GM21515 (cell line): ENCODE data around the gene ZBTB44.
A peak's percentile ranks its signal among the peaks of the same experiment; 100 is the strongest.
"Not testable (repeated sequence)": the region's sequence is repeated elsewhere in the genome, so short reads cannot be mapped to it uniquely, and the experiment has no call there.

Source experiments
- ATAC-seq: cut with Tn5 transposase; IDR thresholded peaks from one replicate; pipeline ENCODE4 v1.9.1; 2021; ENCODE audit not compliant: unreplicated experiment

The ZBTB44 gene

DNA sequence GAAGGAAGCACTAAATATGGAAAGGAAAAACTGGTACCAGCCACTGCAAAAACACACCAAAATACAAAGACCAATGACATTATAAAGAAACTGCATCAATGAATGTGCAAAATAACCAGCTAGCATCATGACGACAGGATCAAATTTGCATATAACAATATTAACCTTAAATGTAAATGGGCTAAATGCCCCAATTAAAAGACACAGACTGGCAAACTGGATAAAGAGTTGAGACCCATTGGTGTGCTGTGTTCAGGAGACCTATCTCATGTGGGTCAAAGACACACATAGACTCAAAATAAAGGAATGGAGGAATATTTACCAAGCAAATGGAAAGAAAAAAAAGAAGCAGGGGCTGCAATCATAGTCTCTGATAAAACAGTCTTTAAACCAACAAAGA lies 63.0 kb downstream of the ZBTB44 start:
- ATAC-seq = not testable (repeated sequence)

DNA sequence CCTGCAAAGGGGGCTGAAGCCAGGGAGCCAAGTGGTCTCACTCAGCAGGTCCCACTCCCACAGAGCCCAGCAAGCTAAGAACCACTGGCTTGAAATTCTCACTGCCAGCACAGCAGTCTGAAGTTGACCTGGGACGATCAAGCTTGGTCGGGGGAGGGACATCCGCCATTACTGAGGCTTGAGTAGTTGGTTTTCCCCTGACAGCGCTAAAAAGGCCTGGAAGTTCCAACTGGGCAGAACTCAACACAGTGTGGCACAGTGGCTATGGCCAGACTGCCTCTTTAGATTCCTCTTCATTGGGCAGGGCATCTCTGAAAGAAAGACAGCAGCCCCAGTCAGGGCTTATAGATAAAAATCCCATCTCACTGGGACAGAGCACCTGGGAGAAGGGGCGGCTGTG lies 64.8 kb downstream of the ZBTB44 start:
- not testable (repeated sequence) for ATAC-seq

DNA sequence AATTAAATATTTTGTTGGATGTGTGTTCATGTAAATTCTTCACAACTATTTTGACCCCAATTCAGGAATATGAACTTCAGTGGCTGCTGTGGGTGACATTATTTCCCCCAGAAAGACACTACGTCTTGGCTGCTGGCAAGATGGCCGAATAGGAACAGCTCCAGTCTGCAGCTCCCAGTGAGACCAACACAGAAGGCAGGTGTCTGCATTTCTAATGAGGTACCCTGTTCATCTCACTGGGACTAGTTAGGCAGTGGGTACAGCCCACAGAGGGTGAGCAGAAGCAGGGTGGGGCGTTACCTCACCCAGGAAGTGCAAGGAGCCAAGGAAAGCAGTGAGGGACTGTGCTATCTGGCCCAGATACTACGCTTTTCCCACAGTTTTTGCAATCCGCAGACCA lies 65.3 kb downstream of the ZBTB44 start:
- ATAC-seq = no peak

DNA sequence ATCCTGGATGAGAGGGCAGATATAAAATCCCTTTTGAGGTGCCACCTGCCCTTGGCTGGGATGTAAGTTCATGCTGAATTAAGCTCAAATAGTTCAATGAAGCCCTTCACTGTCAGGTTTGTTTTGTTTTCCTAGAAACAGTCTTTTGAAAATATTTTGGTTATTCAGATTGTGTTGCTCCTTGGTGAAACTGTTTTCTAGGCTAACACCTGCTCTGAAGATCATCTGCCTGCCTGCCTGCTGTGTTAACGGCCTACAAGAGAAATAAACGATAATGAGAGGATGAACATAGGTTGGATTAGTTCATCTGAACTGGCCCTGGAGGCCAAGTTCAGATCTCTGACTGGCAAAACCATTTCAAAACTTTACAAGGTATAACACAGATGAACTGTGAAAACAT lies 67.4 kb downstream of the ZBTB44 start:
- ATAC-seq = no peak

DNA sequence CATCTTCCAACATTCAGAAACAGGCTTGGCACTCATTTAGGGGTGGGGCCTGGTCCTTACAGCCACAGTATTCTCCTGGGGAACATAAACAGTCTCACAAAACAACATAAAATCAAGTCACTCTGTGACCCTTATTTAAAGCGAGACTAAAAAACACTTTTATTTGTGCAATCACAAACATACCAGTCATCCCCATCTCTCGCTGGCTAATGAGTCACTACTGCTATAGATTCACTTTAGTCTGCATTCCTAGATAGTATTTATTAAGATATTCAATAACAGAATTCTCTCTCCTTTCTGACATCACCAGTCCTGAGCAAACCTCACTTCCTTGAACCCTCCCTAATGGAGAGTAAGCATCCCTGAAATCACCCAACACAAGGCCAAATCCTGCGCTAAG lies 68.0 kb downstream of the ZBTB44 start:
- ATAC-seq = no peak

DNA sequence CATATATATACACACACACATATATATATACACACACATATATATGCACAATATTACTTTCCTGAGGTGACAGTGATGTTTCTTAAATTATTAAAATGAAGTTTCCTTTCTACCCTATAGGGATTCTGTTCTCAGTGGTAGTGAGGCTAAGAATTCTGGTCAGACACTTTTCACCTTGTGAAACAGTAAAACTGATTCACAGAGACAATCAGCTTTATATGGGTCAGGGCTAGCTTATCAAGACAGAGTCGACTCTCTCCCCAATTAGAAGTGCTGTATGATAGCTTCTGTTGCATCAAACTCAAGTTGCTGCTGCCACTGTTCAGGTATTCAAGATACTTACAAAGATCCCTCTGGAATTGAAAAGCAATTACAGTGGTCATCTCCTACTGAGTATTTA lies 68.4 kb downstream of the ZBTB44 start:
- ATAC-seq = no peak

DNA sequence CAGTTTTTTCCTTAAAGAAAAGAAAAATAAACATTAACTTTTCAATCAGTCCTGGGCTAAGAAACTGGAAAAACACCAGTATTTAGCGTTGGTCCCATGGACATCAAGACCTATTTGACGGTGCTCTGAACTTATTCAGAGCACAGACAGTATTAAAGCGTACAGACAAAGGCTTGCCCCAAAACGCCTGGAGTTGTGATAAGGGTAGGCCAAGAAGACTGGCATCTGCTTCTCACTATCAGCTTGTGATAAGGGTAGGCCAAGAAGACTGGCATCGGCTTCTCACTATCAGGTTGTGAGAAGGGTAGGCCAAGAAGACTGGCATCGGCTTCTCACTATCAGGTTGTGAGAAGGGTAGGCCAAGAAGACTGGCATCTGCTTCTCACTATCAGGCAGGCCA lies 69.3 kb downstream of the ZBTB44 start:
- not testable (repeated sequence) for ATAC-seq

DNA sequence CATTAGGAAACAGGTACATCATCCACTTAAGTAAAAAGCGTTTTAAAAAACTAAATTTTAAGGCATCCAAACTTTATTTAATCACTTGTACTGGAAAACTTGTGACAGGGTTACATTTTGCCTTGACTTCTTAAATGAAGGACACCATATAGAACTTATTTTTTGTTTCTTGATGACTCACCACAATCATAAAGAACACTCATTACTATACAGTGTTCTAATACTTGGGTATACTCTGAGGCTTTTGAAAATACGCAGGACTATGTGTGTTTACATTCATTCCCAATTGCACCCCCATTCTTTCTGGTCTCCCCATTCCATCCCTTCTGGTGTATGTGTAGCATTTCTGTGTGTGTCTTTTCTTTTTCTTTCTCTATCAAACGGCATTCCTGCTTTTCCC lies 69.9 kb downstream of the ZBTB44 start:
- ATAC-seq = no peak

DNA sequence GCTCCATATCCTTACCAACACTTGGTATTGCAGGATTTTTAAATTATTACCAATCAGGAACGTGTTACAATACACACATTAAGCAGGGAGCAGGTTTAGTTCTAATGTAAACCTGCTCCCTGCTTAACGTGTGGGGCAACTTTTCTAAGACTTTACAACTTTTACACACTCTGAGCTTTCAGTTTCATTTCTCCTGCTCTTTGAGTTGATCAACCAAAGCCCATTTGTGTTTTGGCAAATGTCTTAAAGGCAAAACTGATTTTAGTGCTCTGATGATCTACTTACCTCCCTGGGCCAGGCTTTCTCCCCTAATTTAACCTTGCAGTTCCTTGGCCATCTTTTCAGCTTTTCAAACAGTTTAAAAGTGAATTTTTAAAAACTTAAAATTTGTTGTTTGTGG lies 70.9 kb downstream of the ZBTB44 start:
- peak; percentile 87 for ATAC-seq

DNA sequence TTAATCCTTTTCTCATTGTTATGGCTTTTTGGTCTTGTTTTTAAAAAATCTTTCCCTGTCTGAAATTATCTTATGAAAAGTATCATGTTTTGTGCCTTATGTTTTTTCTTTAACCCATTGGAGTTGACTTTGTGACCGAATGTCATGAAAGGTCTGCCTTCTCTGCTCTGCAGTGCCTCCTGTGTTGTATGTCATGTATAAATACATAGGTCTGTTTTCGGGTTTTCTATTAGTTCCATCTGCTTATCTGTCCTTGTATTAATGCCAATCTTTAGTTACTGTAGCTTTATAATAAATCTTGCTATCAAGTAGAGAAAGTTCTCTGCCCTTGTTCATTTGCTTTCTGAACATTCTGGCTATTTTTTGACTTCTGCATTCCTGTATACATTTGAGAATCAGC lies 73.0 kb downstream of the ZBTB44 start:
- no peak for ATAC-seq

DNA sequence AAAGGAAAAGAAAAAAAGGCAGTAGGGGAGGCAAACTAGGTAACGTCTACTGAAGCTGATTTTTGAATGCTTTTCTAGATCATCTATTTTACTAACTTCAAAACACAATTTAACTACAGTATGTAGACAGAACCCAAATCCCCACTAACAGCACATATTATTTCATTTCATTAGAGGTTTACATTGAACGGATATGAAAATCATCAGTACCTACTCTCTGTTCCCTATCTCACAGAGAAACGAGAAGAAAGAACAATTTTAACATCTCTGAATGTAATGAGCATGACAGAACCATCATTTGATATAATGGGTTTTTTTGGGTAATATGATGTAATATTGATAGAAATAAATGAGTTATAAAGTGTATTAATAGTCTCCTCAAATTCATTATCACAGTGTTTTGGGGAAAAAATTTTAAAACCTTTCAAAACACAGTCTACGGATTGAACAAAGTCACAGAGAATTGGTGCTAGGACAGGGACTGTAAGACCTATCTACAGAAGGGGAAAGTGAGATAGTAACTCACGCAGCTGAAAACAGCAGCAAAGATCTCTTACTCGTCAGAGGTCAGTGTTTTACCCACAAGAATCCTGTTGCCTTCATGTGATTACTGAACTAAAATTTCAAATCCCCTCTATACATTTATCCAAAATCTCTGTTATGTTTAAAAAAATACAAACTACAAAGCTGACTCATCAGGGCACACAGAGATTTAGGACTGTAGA lies 77.3 kb downstream of the ZBTB44 start:
- no peak for ATAC-seq

DNA sequence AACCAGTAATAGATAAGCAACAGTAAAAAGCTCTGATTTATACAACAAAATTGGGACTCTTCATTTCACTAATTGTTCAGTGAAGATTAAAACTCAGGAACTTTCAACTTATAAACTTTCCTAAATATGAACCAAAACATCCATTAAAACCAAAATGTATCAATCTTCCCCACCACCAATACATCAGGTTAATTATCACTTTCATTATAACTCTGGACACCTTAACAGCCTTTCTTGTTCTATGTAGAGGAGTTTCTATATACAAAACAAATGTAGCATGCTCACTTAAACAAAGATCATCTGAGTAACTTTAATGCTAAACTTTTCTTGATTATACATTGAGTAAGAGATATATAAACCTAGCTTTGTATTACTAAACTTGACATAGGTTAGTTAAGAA lies 80.4 kb downstream of the ZBTB44 start:
- no peak for ATAC-seq

DNA sequence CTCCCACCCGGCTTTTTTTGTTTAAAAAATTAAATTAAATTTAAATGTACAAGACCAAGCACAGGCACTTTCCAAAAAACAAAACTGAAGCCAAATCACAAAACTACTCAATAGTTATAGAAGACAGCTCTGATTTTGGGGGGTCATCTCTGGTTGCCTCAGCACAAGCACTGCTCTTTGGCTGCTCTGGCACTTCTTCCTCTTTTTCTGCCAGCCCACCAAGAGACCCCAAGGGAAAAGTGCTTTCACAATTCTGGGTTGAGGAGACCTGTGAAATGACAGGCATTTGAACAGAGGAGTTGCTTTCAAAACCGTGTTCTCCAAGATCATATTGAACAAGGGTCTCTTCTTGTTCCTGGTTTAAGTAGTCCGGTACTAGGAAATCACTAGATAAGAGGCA lies 80.8 kb downstream of the ZBTB44 start:
- not testable (repeated sequence) for ATAC-seq

DNA sequence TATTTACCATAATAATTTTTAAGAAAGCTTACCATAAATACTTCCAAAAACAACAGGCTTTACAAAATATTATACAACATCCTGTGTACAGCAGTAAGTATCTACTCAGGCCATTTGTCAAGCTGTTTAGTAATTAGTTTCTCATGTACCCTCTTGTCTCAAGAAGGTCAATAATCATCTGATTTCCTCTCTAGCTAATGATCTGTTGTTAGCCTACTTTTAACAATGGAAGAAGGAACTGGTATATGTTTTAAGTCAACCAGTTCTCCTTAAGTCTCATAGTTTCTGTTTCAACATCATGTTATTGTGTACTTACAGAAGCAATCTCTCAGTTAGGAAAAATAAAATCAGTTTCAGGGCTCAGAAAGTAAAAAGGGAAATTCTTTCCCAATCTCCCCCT lies 81.2 kb downstream of the ZBTB44 start:
- ATAC-seq = not testable (repeated sequence)

DNA sequence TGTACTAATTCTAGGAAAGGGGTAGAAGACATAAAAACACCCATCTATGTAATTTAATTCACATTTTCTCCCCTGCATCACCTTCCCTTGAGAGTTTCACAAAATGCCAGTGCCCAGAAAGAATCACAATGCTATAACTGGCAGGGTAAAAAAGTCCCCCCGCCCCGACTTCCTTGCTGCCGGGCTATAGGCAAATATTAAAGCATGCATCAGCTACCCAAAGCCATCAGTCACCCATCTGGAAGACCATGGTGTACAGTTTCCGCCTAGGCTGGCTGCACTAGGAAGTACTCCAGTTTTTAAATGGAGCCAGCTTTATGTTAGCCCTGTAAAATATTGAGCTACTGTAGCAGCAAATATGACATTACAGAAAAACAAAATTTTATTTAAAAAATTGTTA lies 87.3 kb downstream of the ZBTB44 start:
- no peak for ATAC-seq

DNA sequence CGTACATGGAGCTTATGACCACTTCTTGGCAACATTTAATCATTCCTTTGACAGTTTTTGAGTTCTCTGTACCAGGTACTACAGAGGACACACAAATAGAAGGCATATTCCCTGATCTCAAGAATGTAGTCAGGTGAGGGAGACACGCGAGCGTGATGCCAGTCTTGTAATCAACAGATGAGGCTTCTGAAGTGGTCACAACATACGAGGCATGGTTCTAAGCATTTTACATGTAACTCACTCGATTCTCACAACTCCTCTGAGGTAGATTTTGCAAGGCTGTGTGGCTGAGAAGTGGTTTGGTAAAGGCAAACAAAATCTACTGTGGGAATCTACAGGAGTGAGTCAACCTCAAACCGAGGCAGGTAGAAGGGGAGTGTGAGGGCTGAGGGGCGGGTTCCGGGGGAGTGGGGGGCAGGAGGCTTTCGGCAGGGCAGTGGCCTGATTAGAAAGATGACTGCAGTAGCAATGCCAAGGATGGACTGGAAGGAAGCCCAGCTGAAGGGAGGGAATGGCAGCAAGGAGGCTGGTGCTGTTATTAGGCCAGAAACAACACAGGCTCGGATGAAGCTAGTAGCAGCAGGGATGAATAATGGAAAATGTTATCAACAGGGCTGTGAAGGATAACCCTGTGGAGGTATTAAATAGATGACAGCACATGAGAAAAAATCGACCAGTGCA lies 91.3 kb downstream of the ZBTB44 start:
- no peak for ATAC-seq

DNA sequence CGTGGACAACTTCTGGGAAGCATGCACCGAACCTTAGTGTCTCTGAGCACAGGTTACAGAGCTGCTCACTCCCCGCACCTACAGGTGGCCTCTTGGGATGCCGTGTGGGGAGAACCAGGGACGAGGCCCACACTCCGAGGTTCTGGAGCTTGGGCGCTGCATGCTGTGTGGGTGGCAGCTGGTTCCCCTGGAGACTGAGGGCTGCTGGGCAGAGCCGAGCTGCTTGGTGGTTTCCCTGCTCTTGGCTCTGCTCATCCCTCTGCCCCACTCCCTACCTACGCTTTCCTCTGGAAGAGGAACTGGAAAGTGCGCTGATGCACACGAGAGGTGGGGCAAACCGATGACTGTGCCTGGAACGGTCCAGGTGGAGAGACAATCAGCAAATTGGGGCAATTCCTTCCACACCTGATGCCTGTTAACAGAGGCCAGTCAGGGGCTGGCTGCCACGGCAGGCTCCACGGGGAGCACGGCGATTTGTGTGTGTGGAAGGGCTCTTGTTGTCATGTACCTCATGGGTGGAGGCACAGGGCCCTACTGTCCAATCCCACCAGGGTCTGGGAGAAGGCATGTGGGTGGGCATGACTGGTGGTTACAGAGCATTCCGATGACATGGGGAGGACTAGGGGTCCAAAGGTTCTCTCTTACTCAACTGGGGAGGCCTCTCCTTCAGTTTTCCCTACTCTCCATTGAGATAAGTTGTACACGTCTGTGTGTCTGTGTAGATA lies 94.2 kb downstream of the ZBTB44 start:
- no peak for ATAC-seq

DNA sequence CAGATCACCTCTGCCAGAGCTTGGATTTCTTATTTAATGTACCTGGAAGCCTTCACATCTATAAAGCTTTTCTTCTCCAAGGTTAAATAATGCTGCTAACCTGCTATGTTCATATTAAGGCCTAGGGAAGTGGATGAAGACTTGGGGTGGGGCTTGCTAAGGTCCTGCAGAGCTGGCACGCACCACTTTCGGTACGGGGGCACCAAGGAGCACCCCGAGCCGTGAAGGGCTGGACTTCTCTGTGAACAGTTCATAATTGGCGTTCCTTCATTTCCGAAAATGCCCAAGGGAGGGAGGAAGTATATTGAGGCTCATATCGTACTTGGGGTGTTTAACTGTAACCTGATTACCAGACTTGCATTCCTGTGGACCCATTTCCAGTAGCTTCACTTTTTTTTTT lies 95.6 kb downstream of the ZBTB44 start:
- no peak for ATAC-seq

DNA sequence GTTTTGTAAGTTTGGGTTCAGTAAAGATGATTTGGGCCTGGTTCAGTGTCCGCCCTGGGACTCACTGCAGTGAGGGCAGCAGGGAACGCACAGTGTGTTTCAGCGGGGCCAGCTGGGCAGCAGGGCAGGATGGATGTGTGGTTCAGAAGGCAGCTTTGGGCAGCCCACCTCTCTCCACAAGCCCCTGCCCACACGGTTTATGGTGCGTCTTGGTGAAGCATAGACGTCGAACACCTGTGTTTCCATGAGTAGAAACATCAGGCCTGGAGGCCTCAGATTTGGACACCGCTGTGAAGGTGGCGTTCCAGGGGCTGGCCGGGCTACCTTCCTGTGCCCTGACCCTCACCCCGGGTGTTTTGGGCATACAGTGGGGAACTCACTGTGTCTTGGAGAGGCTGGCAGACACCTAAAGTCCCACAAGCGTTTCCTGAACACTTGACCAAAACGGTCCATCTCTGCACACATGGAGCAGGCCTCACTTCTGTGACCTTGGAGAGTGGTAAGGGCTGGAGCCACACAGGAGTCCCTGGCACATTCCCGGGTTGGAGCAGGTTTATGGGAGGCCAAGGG lies 96.1 kb downstream of the ZBTB44 start:
- ATAC-seq = no peak

DNA sequence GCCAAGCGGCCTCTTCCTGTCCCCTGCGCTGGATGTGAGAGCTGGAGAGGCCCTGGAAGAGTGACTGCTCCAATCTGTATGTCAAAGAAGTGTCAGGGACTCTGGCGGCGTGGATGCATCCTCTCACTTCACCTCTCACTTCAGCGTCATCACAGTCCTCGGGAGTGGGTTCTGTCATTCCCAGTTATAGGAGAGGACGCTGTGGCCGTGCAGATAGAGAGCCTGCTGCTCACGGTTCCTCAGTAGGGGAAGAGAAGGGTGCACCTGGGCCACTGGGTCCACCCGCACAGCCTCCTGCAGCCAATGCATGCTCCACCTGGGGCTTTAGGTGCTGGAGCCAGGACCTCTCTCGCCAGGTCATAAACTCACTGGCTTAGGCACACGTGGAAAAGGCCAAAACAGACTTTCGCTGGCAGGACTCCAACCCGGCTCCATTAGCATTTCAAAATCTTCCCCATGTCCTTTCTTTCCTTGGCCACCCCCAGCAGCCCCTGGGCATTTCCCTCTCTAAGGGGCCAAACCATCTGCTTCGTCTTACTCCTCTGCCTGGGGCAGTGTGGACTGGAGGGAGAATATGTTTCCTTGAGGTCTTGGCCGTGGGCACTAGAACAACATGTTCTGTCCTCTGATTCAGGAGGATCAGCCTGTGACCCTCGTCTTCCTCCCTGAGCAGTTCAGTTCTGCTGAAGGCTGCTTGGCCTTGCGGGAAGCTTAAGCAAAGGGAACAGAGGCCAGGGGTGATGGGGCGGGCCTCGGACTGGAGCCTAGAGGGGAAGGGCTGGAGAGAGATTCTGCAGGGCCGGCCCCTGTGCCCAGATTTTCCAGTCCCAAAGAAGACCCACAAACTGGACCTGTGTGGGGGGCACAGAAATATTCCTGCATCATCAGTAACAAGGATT lies 97.3 kb downstream of the ZBTB44 start:
- ATAC-seq = no peak
